Loucy (cell line): ENCODE data around the gene SELENOP.

Experiments used
- H2AFZ ChIP-seq: fragments of 200-600 bp; sonication (generic); 2 replicates; pipeline ENCODE4 v1.6.0; 2016; ENCODE audit warnings: antibody characterized with exemption, mild to moderate bottlenecking, low read length, moderate library complexity
- H3F3A ChIP-seq: fragments of 200-600 bp; 2 replicates; pipeline ENCODE4 v1.6.0; 2016; ENCODE audit warnings: antibody characterized with exemption, low read depth, mild to moderate bottlenecking
- H3K27me3 ChIP-seq: fragments of 200-600 bp; sonication (generic); 2 replicates; pipeline ENCODE4 v1.6.1; 2014; ENCODE audit warnings: low read length, mild to moderate bottlenecking; ENCODE audit not compliant: insufficient read depth, poor library complexity, severe bottlenecking
- H3K36me3 ChIP-seq: fragments of 200-600 bp; sonication (generic); 2 replicates; pipeline ENCODE4 v1.6.1; 2016; ENCODE audit warnings: low read length; ENCODE audit not compliant: insufficient read depth
- H3K4me1 ChIP-seq: fragments of 200-600 bp; sonication (generic); 2 replicates; pipeline ENCODE4 v1.5.1; 2014; ENCODE audit warnings: low read length, mild to moderate bottlenecking; ENCODE audit not compliant: insufficient read depth, poor library complexity, severe bottlenecking
- H3K4me2 ChIP-seq: fragments of 200-600 bp; sonication (generic); 2 replicates; pipeline ENCODE4 v1.6.0; 2014; ENCODE audit warnings: antibody characterized with exemption, low read length, low read depth, mild to moderate bottlenecking; ENCODE audit not compliant: poor library complexity, severe bottlenecking
- H3K4me3 ChIP-seq: fragments of 200-600 bp; sonication (generic); 2 replicates; pipeline ENCODE4 v1.5.1; 2014; ENCODE audit warnings: low read length, mild to moderate bottlenecking, mixed read lengths; ENCODE audit not compliant: poor library complexity, severe bottlenecking
- H3K79me2 ChIP-seq: fragments of 200-600 bp; sonication (generic); 2 replicates; pipeline ENCODE4 v1.6.1; 2014; ENCODE audit warnings: low read length; ENCODE audit not compliant: insufficient read depth
- H3K9ac ChIP-seq: fragments of 200-600 bp; sonication (generic); 2 replicates; pipeline ENCODE4 v1.6.0; 2014; ENCODE audit warnings: mild to moderate bottlenecking, low read depth, low read length, moderate library complexity; ENCODE audit not compliant: poor library complexity, severe bottlenecking
- H3K9me2 ChIP-seq: fragments of 200-600 bp; sonication (generic); replicated peaks from 2 replicates; pipeline ENCODE4 v1.6.1; 2016; ENCODE audit warnings: low read depth, low read length, mixed read lengths
- H3K9me3 ChIP-seq: fragments of 200-600 bp; sonication (generic); 2 replicates; pipeline ENCODE4 v1.6.1; 2014; ENCODE audit warnings: mild to moderate bottlenecking, antibody characterized with exemption, low read length, low read depth; ENCODE audit not compliant: insufficient read depth
- H4K20me1 ChIP-seq: fragments of 200-600 bp; sonication (generic); 2 replicates; pipeline ENCODE4 v1.6.0; 2014; ENCODE audit warnings: antibody characterized with exemption, low read length, mild to moderate bottlenecking; ENCODE audit not compliant: insufficient read depth, poor library complexity, severe bottlenecking
- CTCF ChIP-seq: fragments of 200-600 bp; sonication (generic); conservative IDR thresholded peaks from 2 replicates; pipeline ENCODE4 v1.5.1; 2014; ENCODE audit warnings: mild to moderate bottlenecking, antibody characterized with exemption, low read length
- EZH2phosphoT487 ChIP-seq: fragments of 200-600 bp; IDR thresholded peaks from 2 replicates; pipeline ENCODE4 v1.6.1; 2018; ENCODE audit warnings: antibody characterized with exemption, mild to moderate bottlenecking, moderate library complexity, borderline replicate concordance

SELENOP gene

GRCh38 chr5:42767491-42768105 lies 44.1 kb downstream of the SELENOP start:
- no peaks in the 10 kb centered on the region for H3K36me3 ChIP-seq
- no peaks in the 10 kb centered on the region for H3K9me3 ChIP-seq
- H2AFZ ChIP-seq = no peak overlapping the region
- H3K4me1 ChIP-seq = no peaks in the 10 kb centered on the region
- H3K9ac ChIP-seq = no peak overlapping the region
- H3K79me2 ChIP-seq = no peaks in the 10 kb centered on the region
- TF ChIP-seq CTCF (peak; percentile 70), EZH2phosphoT487 (no peak)
- H3K4me3 ChIP-seq = no peak overlapping the region
- no peaks in the 10 kb centered on the region for H3F3A ChIP-seq
- no peaks in the 10 kb centered on the region for H3K9me2 ChIP-seq
- H3K4me2 ChIP-seq = no peak overlapping the region
- H4K20me1 ChIP-seq = no peaks in the 10 kb centered on the region
- no peaks in the 10 kb centered on the region for H3K27me3 ChIP-seq

- TF ChIP-seq CTCF (no peak), EZH2phosphoT487 (no peak)
- no peak overlapping the region for H2AFZ ChIP-seq
- H3K4me1 ChIP-seq = no peaks in the 10 kb centered on the region
- no peaks in the 10 kb centered on the region for H4K20me1 ChIP-seq
- H3K9me3 ChIP-seq = no peaks in the 10 kb centered on the region
- H3K4me2 ChIP-seq = no peak overlapping the region
- H3K79me2 ChIP-seq = no peaks in the 10 kb centered on the region
- no peaks in the 10 kb centered on the region for H3F3A ChIP-seq
- no peak overlapping the region for H3K4me3 ChIP-seq
- H3K27me3 ChIP-seq = no peaks in the 10 kb centered on the region
- no peaks in the 10 kb centered on the region for H3K36me3 ChIP-seq
- no peak overlapping the region for H3K9ac ChIP-seq
- H3K9me2 ChIP-seq = no peaks in the 10 kb centered on the region
Observed at GRCh38 chr5:42761791-42762190, 49.9 kb downstream of the SELENOP start.

- no peaks in the 10 kb centered on the region for H3K36me3 ChIP-seq
- H3K4me1 ChIP-seq = no peaks in the 10 kb centered on the region
- no peaks in the 10 kb centered on the region for H3F3A ChIP-seq
- TF ChIP-seq EZH2phosphoT487 = no peak
- TF ChIP-seq CTCF = no peak
- H4K20me1 ChIP-seq = no peaks in the 10 kb centered on the region
- no peaks in the 10 kb centered on the region for H3K9me2 ChIP-seq
- no peaks in the 10 kb centered on the region for H3K27me3 ChIP-seq
- H3K9ac ChIP-seq = no peak overlapping the region
- H3K4me3 ChIP-seq = no peak overlapping the region
- H2AFZ ChIP-seq = no peak overlapping the region
- H3K9me3 ChIP-seq = no peaks in the 10 kb centered on the region
- no peak overlapping the region for H3K4me2 ChIP-seq
- no peaks in the 10 kb centered on the region for H3K79me2 ChIP-seq
Observed at GRCh38 chr5:42760426-42760825, 51.3 kb downstream of the SELENOP start.
